Measurements from ENCODE around the gene TCEA2.

Gene TCEA2

GRCh38 chr20:64056639-64056888 lies 6.4 kb upstream of the TCEA2 start:
- no peak for DNase-seq (ENCODE audit: extremely low read depth, low read depth)
- no peak for TF ChIP-seq CTCF (IDR thresholded peaks at IDR 0.05; ENCODE audit: low read depth, low read length)

GRCh38 chr20:64056889-64057627 lies 5.9 kb upstream of the TCEA2 start:
- TF ChIP-seq CTCF (IDR thresholded peaks at IDR 0.05; ENCODE audit: low read depth, low read length): no peak
- no peak for DNase-seq (ENCODE audit: extremely low read depth, low read depth)

- peak; percentile 88 for TF ChIP-seq CTCF (IDR thresholded peaks at IDR 0.05; ENCODE audit: low read depth, low read length)
- DNase-seq (ENCODE audit: extremely low read depth, low read depth): no peak
Observed at GRCh38 chr20:64057628-64058498, 5.1 kb upstream of the TCEA2 start.

- TF ChIP-seq CTCF (IDR thresholded peaks at IDR 0.05; ENCODE audit: low read depth, low read length): no peak
- no peak for DNase-seq (ENCODE audit: extremely low read depth, low read depth)
Observed at GRCh38 chr20:64058536-64058935, 4.5 kb upstream of the TCEA2 start.

- TF ChIP-seq CTCF (IDR thresholded peaks at IDR 0.05; ENCODE audit: low read depth, low read length): no peak
- no peak for DNase-seq (ENCODE audit: extremely low read depth, low read depth)
Observed at GRCh38 chr20:64062276-64062595, 762 bp upstream of the TCEA2 start.

GRCh38 chr20:64063389-64064144 lies 569 bp downstream of the TCEA2 start:
- no peak for DNase-seq (ENCODE audit: extremely low read depth, low read depth)
- no peak for TF ChIP-seq CTCF (IDR thresholded peaks at IDR 0.05; ENCODE audit: low read depth, low read length)
